Measurements from ENCODE around the gene HTR7.
A peak's percentile ranks its signal among the peaks of the same experiment; 100 is the strongest.

Gene HTR7

GRCh38 chr10:90779548-90779947, 78.3 kb downstream of the HTR7 start:
- peak; percentile 53 for TF ChIP-seq CTCF (conservative IDR thresholded peaks at IDR 0.05; ENCODE audit: low read depth, low read length)
- peak; percentile 34 for DNase-seq (ENCODE audit: low read depth)
- H3K4me3 ChIP-seq (ENCODE audit: low read depth, low read length), result no peak overlapping the region

GRCh38 chr10:90777621-90778020, 80.2 kb downstream of the HTR7 start:
- DNase-seq (ENCODE audit: low read depth), result no peak
- no peak for TF ChIP-seq CTCF (conservative IDR thresholded peaks at IDR 0.05; ENCODE audit: low read depth, low read length)
- H3K4me3 ChIP-seq (ENCODE audit: low read depth, low read length), result no peak overlapping the region

- TF ChIP-seq CTCF (conservative IDR thresholded peaks at IDR 0.05; ENCODE audit: low read depth, low read length), result no peak
- H3K4me3 ChIP-seq (ENCODE audit: low read depth, low read length), result no peak overlapping the region
- DNase-seq (ENCODE audit: low read depth), result peak; percentile 51
These were observed 82.3 kb downstream of the HTR7 start for GRCh38 chr10:90775351-90776028.

- DNase-seq (ENCODE audit: low read depth), result no peak
- no peak for TF ChIP-seq CTCF (conservative IDR thresholded peaks at IDR 0.05; ENCODE audit: low read depth, low read length)
- no peak overlapping the region for H3K4me3 ChIP-seq (ENCODE audit: low read depth, low read length)
These were observed 87.6 kb downstream of the HTR7 start for GRCh38 chr10:90769946-90770841.

- no peak overlapping the region for H3K4me3 ChIP-seq (ENCODE audit: low read depth, low read length)
- peak; percentile 85 for TF ChIP-seq CTCF (conservative IDR thresholded peaks at IDR 0.05; ENCODE audit: low read depth, low read length)
- DNase-seq (ENCODE audit: low read depth), result peak; percentile 64
These were observed 106.5 kb downstream of the HTR7 start for GRCh38 chr10:90751107-90751997.

GRCh38 chr10:90746829-90747228, 111.0 kb downstream of the HTR7 start:
- no peak for DNase-seq (ENCODE audit: low read depth)
- no peak for TF ChIP-seq CTCF (conservative IDR thresholded peaks at IDR 0.05; ENCODE audit: low read depth, low read length)
- no peak overlapping the region for H3K4me3 ChIP-seq (ENCODE audit: low read depth, low read length)

Measured in choroid plexus epithelial cell (primary cell).